Kidney (tissue), 14 donors: ENCODE data around the gene AKAP7. TPM values are rescaled to one million over a fixed set of nuclear protein-coding genes. Genes with fewer than 3 reads are reported as not detected.

Experiments
- DNase-seq, 5 donors: peaks; one replicate each; pipeline ENCODE4 v3.0.0-alpha.2; 2013 to 2020
- FAIRE-seq: peaks from 2 replicates; lab custom pipeline; 2012; peaks lifted over from hg19 to GRCh38; lab: Jason Lieb, UNC
- H3K27ac ChIP-seq, 2 donors: one replicate each; pipeline ENCODE4 v1.7.0; 2013; ENCODE audit warnings: low read depth in 2 of 2, low read length in 2 of 2, inconsistent platforms in 1 of 2
- H3K27me3 ChIP-seq: one replicate; pipeline ENCODE4 v1.7.1; 2013; ENCODE audit warnings: low read length, inconsistent platforms; ENCODE audit not compliant: control insufficient read depth, insufficient read depth
- H3K36me3 ChIP-seq, 3 donors: one replicate each; pipeline versions ENCODE4 v1.7.0 to v1.7.1; 2013; ENCODE audit warnings: low read length in 3 of 3, control low read depth in 1 of 3, inconsistent platforms in 1 of 3; ENCODE audit not compliant: insufficient read depth in 3 of 3, control insufficient read depth in 2 of 3
- H3K4me1 ChIP-seq, 3 donors: one replicate each; pipeline versions ENCODE4 v1.7.0 to v1.7.1; 2013; ENCODE audit warnings: low read length in 3 of 3, inconsistent platforms in 1 of 3, low read depth in 1 of 3; ENCODE audit not compliant: control insufficient read depth in 2 of 3, insufficient read depth in 2 of 3
- H3K4me3 ChIP-seq, 3 donors: one replicate each; pipeline versions ENCODE4 v1.7.0 to v1.8.1; 2013; ENCODE audit warnings: low read length in 3 of 3, control low read depth in 1 of 3, inconsistent platforms in 1 of 3
- H3K9ac ChIP-seq, 3 donors: one replicate each; pipeline versions ENCODE4 v1.7.0 to v1.7.1; 2013; ENCODE audit warnings: low read length in 3 of 3, control low read depth in 1 of 3, inconsistent platforms in 1 of 3
- H3K9me3 ChIP-seq, 3 donors: one replicate each; pipeline versions ENCODE4 v1.7.0 to v1.7.1; 2013; ENCODE audit warnings: low read length in 3 of 3, control low read depth in 1 of 3, inconsistent platforms in 1 of 3; ENCODE audit not compliant: control insufficient read depth in 2 of 3, insufficient read depth in 1 of 3
- intact Hi-C: fragments of 100-400 bp; cut with DNase I; formaldehyde crosslinking; loops from one replicate; pipeline ENCODE4 v1.11.1; 2022
- polyA plus RNA-seq: library from polyadenylated mRNA; stranded (reverse); fragments of 350-450 nt; fragmentation: Illumina TruSeq; extraction: RNeasy Lipid Tissue Mini Kit (QIAGEN cat#74804); gene quantifications from one replicate; pipeline ENCODE4 v1.2.3, GENCODE V29; 2014; ENCODE audit warnings: low read depth, low replicate concordance; ENCODE audit not compliant: insufficient read depth
- total RNA-seq: library from RNA; stranded (reverse); fragmentation: NEBNext Ultra II Directional; extraction: Animal tissue kit (Norgen Biotek cat#: 25700); gene quantifications from one replicate; pipeline ENCODE4 v1.2.1, GENCODE V29; 2021
- TF ChIP-seq, protein P1 (sequence below): IDR thresholded peaks from 3 replicates; pipeline ENCODE4 v1.5.1; 2012; ENCODE audit warnings: mild to moderate bottlenecking, moderate library complexity, borderline replicate concordance; ENCODE audit not compliant: insufficient read depth; ENCODE audit errors: extremely low read depth
- donor health status: control.
- donor health status: control.
- donor health status: control.
- donor health status: control.
- donor health status: control.
- donor health status: DM: yes; HTN: yes; CAD: no.
- donor health status: Normal renal cell carcinoma (clear cell type).

Gene AKAP7
- total and polyA plus RNA-seq, 2 donors from 2014 or later, result 7.9 to 12.0 TPM

- Histone ChIP-seq H3K36me3 (no peaks in the 10 kb centered on the region), H3K4me1 (no peaks in the 10 kb centered on the region), H3K27ac (no peak overlapping the region), H3K4me3 (no peak overlapping the region), H3K9ac (no peak overlapping the region), H3K9me3 (peaks cover 0 to 3% (median 0%) of the 10 kb centered on the region in 3 donors), H3K27me3 (no peaks in the 10 kb centered on the region)
- intact Hi-C loops, result no loop called here
- DNase-seq (no peak), FAIRE-seq (no peak)
- TF ChIP-seq, protein P1, sequence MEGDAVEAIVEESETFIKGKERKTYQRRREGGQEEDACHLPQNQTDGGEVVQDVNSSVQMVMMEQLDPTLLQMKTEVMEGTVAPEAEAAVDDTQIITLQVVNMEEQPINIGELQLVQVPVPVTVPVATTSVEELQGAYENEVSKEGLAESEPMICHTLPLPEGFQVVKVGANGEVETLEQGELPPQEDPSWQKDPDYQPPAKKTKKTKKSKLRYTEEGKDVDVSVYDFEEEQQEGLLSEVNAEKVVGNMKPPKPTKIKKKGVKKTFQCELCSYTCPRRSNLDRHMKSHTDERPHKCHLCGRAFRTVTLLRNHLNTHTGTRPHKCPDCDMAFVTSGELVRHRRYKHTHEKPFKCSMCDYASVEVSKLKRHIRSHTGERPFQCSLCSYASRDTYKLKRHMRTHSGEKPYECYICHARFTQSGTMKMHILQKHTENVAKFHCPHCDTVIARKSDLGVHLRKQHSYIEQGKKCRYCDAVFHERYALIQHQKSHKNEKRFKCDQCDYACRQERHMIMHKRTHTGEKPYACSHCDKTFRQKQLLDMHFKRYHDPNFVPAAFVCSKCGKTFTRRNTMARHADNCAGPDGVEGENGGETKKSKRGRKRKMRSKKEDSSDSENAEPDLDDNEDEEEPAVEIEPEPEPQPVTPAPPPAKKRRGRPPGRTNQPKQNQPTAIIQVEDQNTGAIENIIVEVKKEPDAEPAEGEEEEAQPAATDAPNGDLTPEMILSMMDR, result no peak
Observed at GRCh38 chr6:131096786-131097185, 38.5 kb upstream of the AKAP7 start.

- FAIRE-seq (no peak), DNase-seq (no peak)
- H3K36me3 ChIP-seq, result no peaks in the 10 kb centered on the region
- H3K4me1 ChIP-seq, result no peaks in the 10 kb centered on the region
- H3K9me3 ChIP-seq, result no peaks in the 10 kb centered on the region
- no peak overlapping the region for H3K9ac ChIP-seq
- H3K27me3 ChIP-seq, result no peaks in the 10 kb centered on the region
- H3K4me3 ChIP-seq, result no peak overlapping the region
- TF ChIP-seq, protein P1, result no peak
- intact Hi-C loops, result no loop called here
- no peak overlapping the region for H3K27ac ChIP-seq
Observed at GRCh38 chr6:131101911-131102680, 33.2 kb upstream of the AKAP7 start.

DNA sequence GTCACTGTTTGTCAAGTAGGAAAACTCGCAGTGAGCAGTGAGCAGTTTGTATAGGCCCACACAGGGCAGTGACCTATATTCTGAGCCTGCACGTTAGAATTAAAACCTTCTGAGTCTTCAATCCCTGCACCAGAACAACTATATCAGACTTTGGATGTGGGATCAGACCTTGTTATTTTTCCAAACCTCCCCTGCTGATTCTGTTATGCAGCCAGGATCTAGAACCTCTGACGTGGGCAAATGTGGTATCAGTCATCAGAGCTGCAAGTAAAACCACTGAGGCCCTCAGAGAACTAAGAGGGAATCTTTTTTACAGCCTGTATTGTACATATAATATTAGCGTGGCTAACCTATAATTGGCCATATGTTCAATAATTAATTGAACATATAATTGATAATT lies 32.0 kb upstream of the AKAP7 start:
- FAIRE-seq (no peak), DNase-seq (no peak)
- no peak overlapping the region for H3K4me3 ChIP-seq
- no peaks in the 10 kb centered on the region for H3K36me3 ChIP-seq
- no peaks in the 10 kb centered on the region for H3K27me3 ChIP-seq
- H3K27ac ChIP-seq, result no peak overlapping the region
- H3K4me1 ChIP-seq, result no peaks in the 10 kb centered on the region
- TF ChIP-seq, protein P1, result no peak
- intact Hi-C loops, result no loop called here
- H3K9me3 ChIP-seq, result no peaks in the 10 kb centered on the region
- H3K9ac ChIP-seq, result no peak overlapping the region
